ENCODE measurements around the gene ANAPC13.

ANAPC13 gene

GRCh38 chr3:134468519-134468918 is 17.3 kb downstream of the ANAPC13 start:
- in situ Hi-C loops (cut with MboI; ENCODE audit: low sequenced_read_pairs, unreplicated experiment) = no loop called here
- no peak for TF ChIP-seq CTCF (IDR thresholded peaks at IDR 0.05; ENCODE audit: borderline replicate concordance, control extremely low read depth, extremely low read depth, insufficient read depth, missing control alignments)

GRCh38 chr3:134466331-134466730 is 19.5 kb downstream of the ANAPC13 start:
- in situ Hi-C loops (cut with MboI; ENCODE audit: low sequenced_read_pairs, unreplicated experiment) = no loop called here
- DNase-seq (ENCODE audit: low spot score) = no peak
- no peak for TF ChIP-seq CTCF (IDR thresholded peaks at IDR 0.05; ENCODE audit: borderline replicate concordance, control extremely low read depth, extremely low read depth, insufficient read depth, missing control alignments)

More at GRCh38 chr3:134468519-134468918, 17.3 kb downstream of the ANAPC13 start:
- DNase-seq (ENCODE audit: low spot score) = no peak

GRCh38 chr3:134464689-134465365 is 21.0 kb downstream of the ANAPC13 start:
- no peak for TF ChIP-seq CTCF (IDR thresholded peaks at IDR 0.05; ENCODE audit: borderline replicate concordance, control extremely low read depth, extremely low read depth, insufficient read depth, missing control alignments)
- no peak for DNase-seq (ENCODE audit: low spot score)
- in situ Hi-C loops (cut with MboI; ENCODE audit: low sequenced_read_pairs, unreplicated experiment) = no loop called here

- in situ Hi-C loops (cut with MboI; ENCODE audit: low sequenced_read_pairs, unreplicated experiment) = no loop called here
- no peak for DNase-seq (ENCODE audit: low spot score)
- TF ChIP-seq CTCF (IDR thresholded peaks at IDR 0.05; ENCODE audit: borderline replicate concordance, control extremely low read depth, extremely low read depth, insufficient read depth, missing control alignments) = no peak
Observed at GRCh38 chr3:134464064-134464688, 21.6 kb downstream of the ANAPC13 start.

GRCh38 chr3:134463676-134464063 is 22.1 kb downstream of the ANAPC13 start:
- in situ Hi-C loops (cut with MboI; ENCODE audit: low sequenced_read_pairs, unreplicated experiment) = no loop called here
- no peak for TF ChIP-seq CTCF (IDR thresholded peaks at IDR 0.05; ENCODE audit: borderline replicate concordance, control extremely low read depth, extremely low read depth, insufficient read depth, missing control alignments)
- no peak for DNase-seq (ENCODE audit: low spot score)

GRCh38 chr3:134462331-134462941 is 23.3 kb downstream of the ANAPC13 start:
- in situ Hi-C loops (cut with MboI; ENCODE audit: low sequenced_read_pairs, unreplicated experiment) = no loop called here
- no peak for TF ChIP-seq CTCF (IDR thresholded peaks at IDR 0.05; ENCODE audit: borderline replicate concordance, control extremely low read depth, extremely low read depth, insufficient read depth, missing control alignments)
- no peak for DNase-seq (ENCODE audit: low spot score)

Measured in GM13976 (cell line).